HG03045 (cell line): ENCODE measurements around the gene STK32B.
"Not testable (repeated sequence)": the region's sequence is repeated elsewhere in the genome, so short reads cannot be mapped to it uniquely, and the experiment has no call there.

ENCODE experiments used
- ATAC-seq: cut with Tn5 transposase; IDR thresholded peaks from one replicate; pipeline ENCODE4 v1.9.1; 2021; ENCODE audit warnings: mild to moderate bottlenecking, moderate library complexity; ENCODE audit not compliant: unreplicated experiment

Gene STK32B

GRCh38 chr4:5247735-5248134 is 196.5 kb downstream of the STK32B start:
- ATAC-seq, result no peak

- ATAC-seq, result no peak
Measured at GRCh38 chr4:5249727-5250126, 198.4 kb downstream of the STK32B start.

GRCh38 chr4:5250536-5250935 is 199.3 kb downstream of the STK32B start:
- ATAC-seq, result not testable (repeated sequence)

GRCh38 chr4:5256421-5256820 is 205.1 kb downstream of the STK32B start:
- no peak for ATAC-seq

- ATAC-seq, result no peak
Measured at GRCh38 chr4:5257086-5257485, 205.8 kb downstream of the STK32B start.

- ATAC-seq, result no peak
Measured at GRCh38 chr4:5259471-5259870, 208.2 kb downstream of the STK32B start.

- ATAC-seq, result no peak
Measured at GRCh38 chr4:5260121-5260520, 208.8 kb downstream of the STK32B start.

GRCh38 chr4:5261866-5262265 is 210.6 kb downstream of the STK32B start:
- ATAC-seq, result no peak

GRCh38 chr4:5266991-5267390 is 215.7 kb downstream of the STK32B start:
- no peak for ATAC-seq

GRCh38 chr4:5267408-5267807 is 216.1 kb downstream of the STK32B start:
- ATAC-seq, result no peak

GRCh38 chr4:5276475-5277075 is 225.3 kb downstream of the STK32B start:
- ATAC-seq, result no peak

- ATAC-seq, result no peak
Measured at GRCh38 chr4:5277079-5277478, 225.8 kb downstream of the STK32B start.

- ATAC-seq, result no peak
Measured at GRCh38 chr4:5278213-5278612, 226.9 kb downstream of the STK32B start.

GRCh38 chr4:5280069-5280468 is 228.8 kb downstream of the STK32B start:
- not testable (repeated sequence) for ATAC-seq

GRCh38 chr4:5280828-5281227 is 229.5 kb downstream of the STK32B start:
- no peak for ATAC-seq

GRCh38 chr4:5283837-5284236 is 232.6 kb downstream of the STK32B start:
- no peak for ATAC-seq

- no peak for ATAC-seq
Measured at GRCh38 chr4:5284517-5284916, 233.2 kb downstream of the STK32B start.

GRCh38 chr4:5292101-5292500 is 240.8 kb downstream of the STK32B start:
- ATAC-seq, result no peak

- not testable (repeated sequence) for ATAC-seq
Measured at GRCh38 chr4:5298000-5298787, 246.9 kb downstream of the STK32B start.

- no peak for ATAC-seq
Measured at GRCh38 chr4:5300283-5300682, 249.0 kb downstream of the STK32B start.

- ATAC-seq, result no peak
Measured at GRCh38 chr4:5307928-5308327, 256.6 kb downstream of the STK32B start.

- ATAC-seq, result no peak
Measured at GRCh38 chr4:5322321-5322720, 271.0 kb downstream of the STK32B start.
